OCI-M1 (cell line): ENCODE data around the gene SLC39A9.

Experiments
- DNase-seq: peaks from one replicate; lab custom pipeline; 2025; lab: John Stamatoyannopoulos, UW

The SLC39A9 gene

DNA sequence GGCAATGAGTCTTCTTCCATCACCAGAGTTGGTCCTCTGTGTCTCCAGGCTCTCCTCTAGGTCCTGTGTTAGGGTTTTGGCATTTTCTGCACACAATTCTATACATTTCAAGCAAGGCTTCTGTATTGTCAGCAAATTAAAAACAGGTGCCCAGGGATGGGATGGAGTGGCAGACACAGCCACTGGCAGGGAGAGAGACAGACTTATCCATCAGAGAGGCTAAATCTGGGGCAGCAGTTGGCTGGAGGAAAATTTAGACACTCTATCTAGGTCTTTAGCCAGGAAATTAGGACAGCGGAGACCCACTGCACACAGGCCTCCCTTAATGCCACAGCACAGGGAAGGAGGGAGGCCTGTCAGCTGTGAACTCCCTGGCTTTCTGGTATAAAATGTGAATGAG, 106.3 kb downstream of the SLC39A9 start:
- DNase-seq = no peak

DNA sequence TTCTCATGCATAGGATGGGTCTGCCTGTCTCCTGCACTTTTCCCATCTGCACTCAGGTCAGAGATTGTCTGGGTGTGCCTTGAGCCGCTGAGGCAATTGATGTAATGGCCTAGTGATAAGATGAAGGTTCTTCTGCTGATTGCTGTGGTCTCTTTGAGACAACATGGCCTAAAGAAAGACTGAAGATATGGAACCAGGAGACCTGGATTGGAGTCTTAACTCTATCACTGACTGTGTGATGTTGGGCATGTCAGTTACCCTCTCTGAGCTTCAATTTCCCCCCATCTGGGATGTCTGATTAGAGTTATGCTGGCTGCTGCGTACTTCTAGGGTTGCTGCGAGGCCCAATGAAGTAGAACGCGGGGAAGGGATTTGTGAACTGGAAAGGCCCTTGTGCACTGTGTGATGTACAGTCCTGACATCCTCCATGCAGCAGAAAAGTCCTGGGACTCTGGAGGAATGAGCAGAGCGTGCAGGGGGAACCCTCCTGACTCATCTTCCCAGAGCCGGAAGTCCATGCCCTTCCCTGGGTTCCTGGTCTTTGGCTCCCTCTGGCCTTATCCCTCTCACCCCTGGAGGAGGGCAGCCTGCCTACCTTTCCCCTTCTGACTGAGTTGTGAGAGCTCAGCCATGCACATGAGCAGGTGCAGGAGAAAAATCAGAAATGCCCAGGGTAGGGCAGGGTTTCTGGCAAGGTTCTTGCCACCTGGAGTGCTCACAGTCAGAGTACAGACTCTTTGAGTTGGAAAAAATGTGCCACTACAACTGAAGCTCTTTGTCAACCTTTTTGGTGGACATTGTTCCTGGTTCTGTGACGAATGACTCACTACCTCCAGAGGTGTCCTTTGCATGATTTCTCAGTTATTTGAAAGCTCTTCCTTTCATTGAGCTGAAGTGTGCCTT, 107.1 kb downstream of the SLC39A9 start:
- no peak for DNase-seq

DNA sequence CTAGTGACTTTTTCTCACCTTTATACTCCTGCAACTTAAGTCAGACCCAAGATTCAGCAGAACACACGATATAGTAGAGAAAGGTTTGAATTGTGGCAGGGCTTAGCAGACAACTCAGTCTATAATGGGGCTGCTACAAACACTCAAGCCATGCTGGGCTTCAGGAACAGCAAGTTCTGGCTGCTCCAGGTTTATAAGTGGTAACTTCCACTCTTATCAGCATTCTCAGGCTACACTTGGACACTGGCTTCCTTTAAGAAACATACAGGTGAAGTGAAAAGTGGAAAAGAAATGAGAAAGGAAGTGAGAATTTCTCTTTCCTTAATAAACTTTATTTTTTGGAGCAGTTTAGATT, 107.7 kb downstream of the SLC39A9 start:
- DNase-seq = no peak
